UCSD-AML1 (cell line): Measurements from ENCODE around the gene MGST2.
"Not testable (repeated sequence)": the region's sequence is repeated elsewhere in the genome, so short reads cannot be mapped to it uniquely, and the experiment has no call there.

ENCODE experiments used
- DNase-seq: peaks from one replicate; lab custom pipeline; 2025; ENCODE audit not compliant: unreplicated experiment; lab: John Stamatoyannopoulos, UW

Gene MGST2

GRCh38 chr4:139665690-139666529 lies at the start of gene MGST2:
TSS of gene MGST2 (plus strand) at chr4:139665819. CDS start at chr4:139666020, 201 bp downstream.
- DNase-seq: peak; percentile 80

GRCh38 chr4:139617702-139618490 lies 47.7 kb upstream of the MGST2 start:
- DNase-seq: no peak

GRCh38 chr4:139619644-139620043 lies 46.0 kb upstream of the MGST2 start:
- no peak for DNase-seq

GRCh38 chr4:139622901-139623381 lies 42.7 kb upstream of the MGST2 start:
- no peak for DNase-seq

GRCh38 chr4:139624441-139625092 lies 41.1 kb upstream of the MGST2 start:
- no peak for DNase-seq

GRCh38 chr4:139625093-139625455 lies 40.5 kb upstream of the MGST2 start:
- DNase-seq: no peak

- no peak for DNase-seq
These were observed 40.1 kb upstream of the MGST2 start for GRCh38 chr4:139625482-139625881.

- DNase-seq: no peak
These were observed 37.2 kb upstream of the MGST2 start for GRCh38 chr4:139628184-139629012.

- no peak for DNase-seq
These were observed 36.0 kb upstream of the MGST2 start for GRCh38 chr4:139629436-139630125.

GRCh38 chr4:139630126-139630495 lies 35.5 kb upstream of the MGST2 start:
- DNase-seq: no peak

GRCh38 chr4:139630991-139631390 lies 34.6 kb upstream of the MGST2 start:
- no peak for DNase-seq

GRCh38 chr4:139631791-139632190 lies 33.8 kb upstream of the MGST2 start:
- DNase-seq: no peak

- DNase-seq: not testable (repeated sequence)
These were observed 32.9 kb upstream of the MGST2 start for GRCh38 chr4:139632739-139633138.

GRCh38 chr4:139633195-139633594 lies 32.4 kb upstream of the MGST2 start:
- DNase-seq: no peak

GRCh38 chr4:139633661-139634060 lies 32.0 kb upstream of the MGST2 start:
- DNase-seq: no peak

GRCh38 chr4:139635966-139636365 lies 29.7 kb upstream of the MGST2 start:
- DNase-seq: no peak

- DNase-seq: not testable (repeated sequence)
These were observed 27.3 kb upstream of the MGST2 start for GRCh38 chr4:139638306-139638705.

GRCh38 chr4:139639654-139640053 lies 26.0 kb upstream of the MGST2 start:
- no peak for DNase-seq

GRCh38 chr4:139641218-139641617 lies 24.4 kb upstream of the MGST2 start:
- no peak for DNase-seq

GRCh38 chr4:139642364-139642763 lies 23.3 kb upstream of the MGST2 start:
- DNase-seq: no peak
